HEK293T (cell line): Measurements from ENCODE around the gene TTC31.

Experiments used
- ARNT ChIP-seq: fragments of 450-650 bp; IDR thresholded peaks from 2 replicates; pipeline ENCODE4 v1.6.1; 2017; ENCODE audit warnings: mild to moderate bottlenecking
- BHLHE40 ChIP-seq: fragments of 450-650 bp; IDR thresholded peaks from 2 replicates; pipeline ENCODE4 v1.6.1; 2016; ENCODE audit warnings: mild to moderate bottlenecking, moderate library complexity, borderline replicate concordance
- ELF4 ChIP-seq: fragments of 450-650 bp; IDR thresholded peaks from 2 replicates; pipeline ENCODE4 v1.6.1; 2017; ENCODE audit warnings: antibody characterized with exemption
- FOXA1 ChIP-seq: fragments of 450-650 bp; IDR thresholded peaks from 2 replicates; pipeline ENCODE4 v1.6.1; 2016; ENCODE audit warnings: mild to moderate bottlenecking
- FOXK2 ChIP-seq: fragments of 450-650 bp; IDR thresholded peaks from 2 replicates; pipeline ENCODE4 v1.6.1; 2016; ENCODE audit warnings: mild to moderate bottlenecking
- FOXM1 ChIP-seq: fragments of 450-650 bp; IDR thresholded peaks from 2 replicates; pipeline ENCODE4 v1.6.1; 2017; ENCODE audit warnings: mild to moderate bottlenecking, borderline replicate concordance
- HDGF ChIP-seq: fragments of 450-650 bp; IDR thresholded peaks from 2 replicates; pipeline ENCODE4 v1.6.1; 2017; ENCODE audit warnings: antibody characterized with exemption, borderline replicate concordance
- LEF1 ChIP-seq: fragments of 450-650 bp; IDR thresholded peaks from 2 replicates; pipeline ENCODE4 v1.6.1; 2017; ENCODE audit warnings: mild to moderate bottlenecking, borderline replicate concordance
- NFRKB ChIP-seq: fragments of 450-650 bp; IDR thresholded peaks from 2 replicates; pipeline ENCODE4 v1.6.1; 2016; ENCODE audit warnings: mild to moderate bottlenecking, moderate library complexity
- SP1 ChIP-seq: fragments of 450-650 bp; IDR thresholded peaks from 2 replicates; pipeline ENCODE4 v1.6.1; 2017

GRCh38 chr2:74540291-74540690 is 57.4 kb downstream of the TTC31 start:
- TF ChIP-seq BHLHE40 (no peak), LEF1 (no peak), FOXM1 (no peak), ELF4 (no peak), SP1 (no peak), FOXK2 (no peak), NFRKB (no peak), ARNT (no peak), HDGF (no peak), FOXA1 (no peak)
